Skin epidermis (tissue), 12 donors: ENCODE measurements around the gene DKK3.

Experiments
- H3K27ac ChIP-seq, 21 experiments: fragments of 200-600 bp; sonication (generic) in 11 of 21; one replicate each; pipeline ENCODE4 v1.5.0; 2020; ENCODE audit warnings: mild to moderate bottlenecking in 3 of 21, inconsistent platforms in 2 of 21, moderate library complexity in 2 of 21
- H3K4me3 ChIP-seq, 7 experiments: fragments of 200-600 bp; sonication (generic) in 2 of 7; one replicate each; pipeline ENCODE4 v1.5.0; 2020; ENCODE audit warnings: inconsistent platforms in 2 of 7, mild to moderate bottlenecking in 2 of 7, moderate library complexity in 1 of 7

Gene DKK3

DNA sequence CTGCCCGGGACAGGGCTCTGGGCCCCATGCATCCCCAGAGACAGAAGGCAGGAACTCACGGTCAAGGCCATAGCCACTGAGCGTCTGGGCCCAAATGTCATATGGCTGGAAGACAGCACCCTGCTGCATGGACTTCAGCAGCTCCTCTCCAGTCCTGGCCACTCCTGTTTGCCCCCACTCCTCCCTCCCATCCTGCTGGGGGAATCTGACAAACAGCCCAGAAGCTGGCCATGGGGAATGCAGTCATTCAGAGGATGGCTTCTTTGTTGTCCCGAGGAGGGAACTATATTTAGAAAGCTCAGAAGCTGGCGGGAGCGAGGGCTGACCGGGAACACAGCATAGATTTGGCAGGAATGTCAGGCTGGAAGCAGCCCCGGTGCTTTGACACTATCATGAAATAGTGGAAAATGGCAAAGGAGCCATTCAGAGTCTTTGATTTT, 35.0 kb downstream of the DKK3 start:
- Histone ChIP-seq H3K27ac (peak overlapping the region in 12 of 21 experiments; percentile 1 to 77 (median 28)), H3K4me3 (no peak overlapping the region)

DNA sequence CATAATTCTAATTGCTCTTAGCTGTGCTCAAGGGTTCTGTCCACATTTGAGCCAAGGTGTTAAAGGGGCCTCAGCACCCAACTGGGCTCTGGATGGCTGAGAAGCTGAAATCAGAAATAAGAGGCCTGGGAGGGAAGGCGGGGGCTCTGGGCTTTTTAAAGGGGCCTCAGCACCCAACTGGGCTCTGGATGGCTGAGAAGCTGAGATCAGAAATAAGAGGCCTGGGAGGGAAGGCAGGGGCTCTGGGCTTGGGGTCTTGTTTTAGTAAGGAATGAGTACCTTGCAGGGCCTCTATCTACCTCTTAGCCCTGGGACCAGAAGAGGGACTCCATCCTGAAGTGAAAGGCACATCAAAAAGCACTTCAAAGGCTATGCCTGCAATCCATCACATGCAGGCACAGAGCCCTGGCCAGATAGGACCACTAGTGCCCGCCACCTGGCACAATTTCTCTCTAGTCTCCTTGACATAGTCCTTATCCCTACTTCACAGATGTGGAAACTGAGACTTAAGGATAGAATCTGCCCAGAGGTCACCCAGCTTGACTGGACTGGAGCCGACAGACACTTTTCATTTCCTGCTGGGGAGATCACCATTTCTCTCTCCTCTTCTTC, 35.6 kb downstream of the DKK3 start:
- Histone ChIP-seq H3K4me3 (no peak overlapping the region), H3K27ac (peak overlapping the region in 9 of 21 experiments; percentile 3 to 77 (median 31))

DNA sequence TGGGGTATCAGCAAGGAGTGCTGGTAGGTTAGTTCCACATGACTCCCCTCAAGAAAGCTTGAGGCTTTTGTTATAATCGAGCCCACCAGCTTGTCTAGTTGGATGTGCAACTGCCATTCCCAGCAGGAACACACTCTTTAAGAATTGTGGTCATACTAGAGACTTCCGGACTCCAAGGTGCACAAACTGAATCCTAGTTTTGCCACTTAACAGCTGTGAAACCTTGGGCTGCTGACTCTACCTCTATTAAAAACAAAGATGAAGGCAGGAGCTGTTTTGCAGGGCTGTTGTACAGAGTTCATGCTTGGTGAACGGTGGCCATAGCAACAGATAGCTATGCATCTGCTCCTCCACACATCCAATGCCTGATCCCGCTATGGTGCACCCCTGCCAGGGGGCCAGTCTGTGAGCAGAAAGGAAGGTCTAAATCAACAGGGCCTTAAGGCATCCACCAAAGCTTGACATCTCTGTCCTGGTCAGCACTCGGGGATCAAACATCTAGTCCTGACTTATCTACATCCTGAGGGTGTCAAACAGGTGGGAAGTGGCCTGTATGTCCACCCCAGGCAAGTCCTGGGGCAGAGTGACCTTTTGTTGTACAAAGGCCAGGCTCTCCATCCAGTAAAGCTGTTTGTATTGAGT, 36.4 kb downstream of the DKK3 start:
- Histone ChIP-seq H3K27ac (peak overlapping the region in 1 of 21 experiments; percentile 73), H3K4me3 (no peak overlapping the region)

DNA sequence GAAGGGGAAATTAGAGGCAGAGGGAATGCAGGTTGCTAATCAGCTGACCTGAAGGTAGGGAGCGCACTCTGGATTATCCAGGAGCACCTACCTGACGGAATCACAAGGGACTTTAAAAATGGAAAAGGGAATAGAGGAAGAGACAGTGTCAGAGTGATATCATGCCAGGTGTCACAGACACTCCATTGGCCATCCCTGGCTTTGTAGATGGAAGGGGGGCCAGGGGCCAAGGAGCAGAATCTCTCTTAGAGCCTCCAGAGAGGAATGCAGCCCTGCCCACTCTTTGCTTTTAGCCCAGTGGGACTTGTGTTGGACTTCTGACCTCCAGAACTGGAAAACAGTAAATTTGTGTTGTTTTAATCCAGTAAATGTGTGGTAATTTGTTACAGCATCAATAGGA, 37.9 kb downstream of the DKK3 start:
- Histone ChIP-seq H3K4me3 (no peak overlapping the region), H3K27ac (no peak overlapping the region)

DNA sequence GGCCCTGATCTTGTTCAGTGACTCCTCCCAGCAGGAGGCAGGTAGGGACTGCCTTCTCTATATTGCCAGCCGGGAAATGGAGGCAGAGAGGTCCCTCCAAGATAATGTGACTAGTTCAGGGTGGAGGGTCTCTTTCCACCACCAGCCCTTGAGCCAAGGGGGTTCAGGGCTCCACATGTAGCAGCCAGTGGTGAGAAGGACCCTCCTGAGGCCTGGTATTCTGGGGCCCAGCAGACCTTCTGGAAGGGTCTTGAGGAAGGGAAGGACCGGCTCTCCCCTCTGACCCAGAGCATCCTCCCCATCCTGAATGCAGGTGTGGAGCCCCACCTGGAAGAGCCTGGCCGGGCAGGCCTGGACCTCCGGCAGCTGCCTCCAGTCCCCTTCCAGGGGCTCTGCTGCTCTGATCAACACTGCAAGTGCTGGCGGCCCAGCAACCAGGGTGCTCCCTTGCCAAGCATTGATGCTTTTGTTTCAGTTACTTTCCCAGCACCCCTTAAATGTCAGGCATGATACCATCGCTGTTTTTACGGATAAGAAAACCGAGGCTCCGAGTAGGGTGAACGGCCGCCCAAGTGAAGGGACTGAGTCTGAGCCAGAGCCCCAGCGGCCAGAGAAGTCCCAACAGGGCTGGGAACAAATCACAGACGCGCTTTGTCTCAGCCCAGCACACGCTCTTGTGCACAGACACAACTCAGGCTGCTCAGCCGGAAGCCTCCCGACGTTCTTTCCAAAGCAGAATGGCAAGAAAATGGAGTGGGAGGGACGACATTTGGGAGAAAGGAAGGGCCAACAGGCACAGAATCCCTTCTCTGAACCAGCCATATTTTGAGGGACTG, 38.8 kb downstream of the DKK3 start:
- peak overlapping the region in 12 of 21 experiments; percentile 1 to 58 (median 40) for H3K27ac ChIP-seq

DNA sequence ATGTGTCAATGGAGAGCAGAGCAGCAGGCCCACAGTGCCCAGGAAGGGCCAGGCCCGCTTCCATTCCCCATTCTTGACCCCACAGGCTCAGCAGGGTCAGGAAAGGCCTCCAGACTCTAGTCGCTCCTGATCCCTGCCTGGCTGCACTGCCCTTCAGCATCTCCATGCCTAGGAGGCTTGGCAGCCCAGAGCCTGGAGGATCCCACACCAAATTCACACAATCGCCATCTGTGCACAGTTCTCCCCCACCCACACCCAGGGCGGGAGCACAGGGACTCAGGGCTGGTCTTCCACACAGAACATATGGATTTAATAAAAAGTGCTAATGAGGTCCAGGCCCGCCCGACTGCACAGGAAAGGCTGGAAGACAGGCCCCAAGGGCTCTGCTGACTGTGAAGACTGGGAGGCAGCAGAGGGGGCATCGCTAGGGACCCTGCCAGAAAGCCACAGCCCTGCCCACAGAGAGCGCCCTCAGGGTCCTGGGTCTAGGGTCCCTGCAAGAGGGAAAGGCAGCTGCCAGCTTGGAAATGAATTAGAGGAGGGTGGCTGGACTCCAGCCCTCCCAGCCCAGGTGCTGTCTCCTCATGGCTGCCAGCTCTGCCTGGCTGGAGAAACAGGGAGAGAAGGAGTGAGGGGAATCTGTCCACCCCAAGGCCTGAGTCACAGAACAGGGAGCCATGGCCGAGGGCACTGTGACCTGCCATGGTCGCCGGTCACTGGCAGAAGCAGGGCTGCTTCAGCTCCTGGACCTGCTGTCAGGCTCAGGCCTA, 39.7 kb downstream of the DKK3 start:
- no peak overlapping the region for H3K4me3 ChIP-seq
- H3K27ac ChIP-seq = peak overlapping the region in 14 of 21 experiments; percentile 1 to 58 (median 40)

More for the DNA sequence above, 38.8 kb downstream of the DKK3 start:
- no peak overlapping the region for H3K4me3 ChIP-seq

DNA sequence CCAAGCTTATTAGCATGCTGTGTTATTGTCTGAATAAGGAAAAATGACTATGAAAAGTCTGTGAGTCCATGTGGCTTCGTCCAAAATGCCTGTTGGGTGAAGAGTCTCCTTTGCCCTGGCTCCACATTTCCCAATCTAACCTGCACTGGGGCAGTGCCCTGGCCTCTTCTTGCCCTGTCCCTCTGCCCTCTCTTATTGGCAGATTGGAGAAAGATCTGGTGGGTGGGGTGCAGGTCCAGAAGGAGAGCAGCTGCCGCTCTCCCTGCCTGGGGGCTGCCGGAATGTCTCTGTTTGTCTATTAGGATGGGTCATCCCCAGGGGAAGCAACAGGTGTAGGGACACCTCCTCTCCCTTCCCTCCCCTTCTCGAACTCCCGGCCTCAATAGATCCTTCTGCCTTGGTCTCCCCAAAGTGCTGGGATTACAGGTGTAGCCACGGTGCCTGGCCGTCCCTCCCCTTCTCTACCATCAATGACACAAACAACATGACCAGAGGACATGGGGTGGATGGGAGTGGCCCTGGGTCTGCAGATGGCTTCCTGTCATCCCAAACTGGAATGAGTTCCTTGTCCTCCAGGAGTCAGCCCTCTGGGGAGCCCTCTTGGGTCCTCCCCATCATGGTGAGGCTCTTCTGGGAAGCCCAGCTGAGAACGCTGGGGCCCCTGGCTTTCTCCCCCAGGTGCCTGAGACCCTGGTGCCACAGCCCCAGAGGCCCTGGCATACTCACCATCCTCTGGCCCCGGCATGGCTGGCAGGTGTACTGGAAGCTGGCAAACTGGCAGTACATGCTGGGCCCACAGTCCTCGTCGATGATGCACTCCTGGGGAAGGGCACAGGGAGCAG, 40.5 kb downstream of the DKK3 start:
- H3K27ac ChIP-seq = peak overlapping the region in 4 of 21 experiments; percentile 1 to 47 (median 27)
- H3K4me3 ChIP-seq = no peak overlapping the region

DNA sequence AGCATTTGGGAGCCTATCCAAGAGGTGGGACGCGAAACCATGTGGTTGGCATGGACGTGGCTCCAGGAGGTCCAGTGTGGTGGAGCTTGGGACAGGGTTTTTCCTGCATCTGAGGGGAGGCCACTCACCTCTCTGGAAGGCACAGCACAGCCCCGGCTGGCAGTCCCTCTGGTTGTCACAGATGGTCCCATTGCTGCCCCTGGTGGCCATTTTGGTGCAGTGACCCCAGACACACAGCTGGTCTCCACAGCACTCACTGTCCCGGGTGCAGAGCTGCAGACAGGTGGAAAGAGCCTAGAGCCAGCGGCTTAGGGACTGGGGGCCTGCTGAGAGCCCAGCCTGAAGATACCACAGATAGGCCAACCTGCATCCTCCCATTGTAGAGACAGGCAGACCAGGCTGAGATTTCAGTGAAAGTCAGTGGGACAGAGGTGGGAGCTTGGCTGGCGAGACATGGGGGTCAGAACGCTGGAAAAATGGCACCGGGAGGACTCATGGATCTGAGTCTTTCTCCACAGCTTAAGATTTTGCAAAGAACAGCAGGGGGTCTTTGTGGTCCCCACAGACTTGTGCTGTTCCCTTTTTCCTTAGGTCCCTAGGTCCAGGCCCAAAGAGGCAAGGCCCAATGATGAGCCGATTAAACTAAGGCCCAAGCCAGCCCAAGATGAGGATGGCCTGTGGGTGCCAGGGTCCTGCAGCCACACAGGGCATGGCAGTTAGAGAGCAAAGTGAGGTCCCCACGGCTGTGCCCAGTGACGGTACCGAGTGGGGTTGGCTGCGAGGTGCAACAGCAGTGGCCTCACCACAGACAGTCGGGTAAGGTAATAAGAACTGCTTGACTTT, 41.4 kb downstream of the DKK3 start:
- H3K27ac ChIP-seq = no peak overlapping the region
- no peak overlapping the region for H3K4me3 ChIP-seq

DNA sequence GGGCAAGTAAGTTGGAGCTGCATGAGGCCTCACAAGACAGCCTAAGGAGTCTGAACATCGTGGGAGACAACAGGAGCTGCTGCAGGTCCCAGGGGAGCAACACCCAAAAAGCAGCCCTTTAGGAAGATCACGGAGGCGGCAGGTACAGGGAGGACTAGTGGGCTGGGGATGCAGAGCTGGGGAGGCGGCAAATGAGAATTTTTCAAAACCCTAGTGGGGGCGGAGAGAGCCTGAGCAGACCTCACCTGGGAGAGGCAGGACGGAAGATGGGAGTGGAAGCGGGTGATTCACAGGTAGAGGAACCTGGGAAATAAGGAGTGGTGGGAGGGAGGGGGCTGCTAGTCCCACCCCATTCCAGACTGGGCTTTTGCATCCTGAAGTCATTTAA, 42.1 kb downstream of the DKK3 start:
- no peak overlapping the region for H3K27ac ChIP-seq
- H3K4me3 ChIP-seq = no peak overlapping the region

DNA sequence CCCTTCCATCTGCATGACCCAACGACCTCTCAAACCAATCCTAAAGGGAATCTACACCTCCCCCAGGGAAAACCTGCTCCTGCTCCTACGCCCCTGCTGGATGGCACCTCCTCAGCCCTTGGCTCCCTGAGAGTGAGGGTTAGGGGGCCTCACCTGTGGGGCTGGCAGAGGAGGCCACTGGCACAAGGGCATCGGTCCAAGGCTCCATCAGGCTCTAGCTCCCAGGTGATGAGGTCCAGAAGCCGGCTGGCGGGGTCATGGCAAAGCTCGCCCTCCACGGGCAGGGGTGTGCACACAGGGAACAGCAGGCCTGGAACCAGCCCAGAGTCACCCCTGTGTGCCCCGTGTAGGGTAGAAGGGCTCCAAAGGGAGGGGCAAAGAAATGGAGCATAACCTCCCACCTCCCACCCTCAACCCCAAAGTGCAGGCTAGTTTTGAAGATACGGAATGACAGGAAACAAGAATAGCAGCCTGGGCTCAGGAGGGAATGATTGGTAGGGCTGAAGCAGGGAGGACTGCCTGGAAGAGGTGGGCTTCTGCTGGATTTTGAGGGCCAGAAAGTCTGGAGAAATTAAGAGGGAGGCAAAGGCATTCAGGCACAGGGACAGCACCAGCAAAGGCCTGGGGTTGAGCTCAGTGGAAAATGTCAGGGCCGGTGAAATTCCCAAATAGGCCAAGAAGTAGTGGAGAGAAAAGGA, 42.6 kb downstream of the DKK3 start:
- no peak overlapping the region for H3K27ac ChIP-seq
- H3K4me3 ChIP-seq = no peak overlapping the region

DNA sequence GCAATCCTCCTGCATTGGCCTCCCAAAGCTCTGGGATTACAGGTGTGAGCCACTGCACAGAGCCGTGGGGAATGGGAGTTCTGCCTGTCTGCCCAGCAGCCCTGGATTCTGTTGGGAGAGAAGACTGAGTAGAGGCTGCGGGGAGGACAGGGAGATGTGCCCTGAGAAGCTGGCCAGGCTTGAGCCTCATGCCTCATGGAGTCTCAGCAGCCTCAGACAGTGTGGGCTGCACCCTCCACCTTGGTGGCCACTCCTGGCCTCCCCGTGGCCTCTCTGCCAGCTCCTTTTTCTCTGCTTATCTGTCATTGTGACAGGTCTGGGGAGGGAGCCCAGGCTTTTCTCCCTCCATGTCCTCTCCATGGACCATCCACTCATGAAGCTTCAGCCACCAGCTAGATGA, 43.2 kb downstream of the DKK3 start:
- H3K4me3 ChIP-seq = no peak overlapping the region
- no peak overlapping the region for H3K27ac ChIP-seq

DNA sequence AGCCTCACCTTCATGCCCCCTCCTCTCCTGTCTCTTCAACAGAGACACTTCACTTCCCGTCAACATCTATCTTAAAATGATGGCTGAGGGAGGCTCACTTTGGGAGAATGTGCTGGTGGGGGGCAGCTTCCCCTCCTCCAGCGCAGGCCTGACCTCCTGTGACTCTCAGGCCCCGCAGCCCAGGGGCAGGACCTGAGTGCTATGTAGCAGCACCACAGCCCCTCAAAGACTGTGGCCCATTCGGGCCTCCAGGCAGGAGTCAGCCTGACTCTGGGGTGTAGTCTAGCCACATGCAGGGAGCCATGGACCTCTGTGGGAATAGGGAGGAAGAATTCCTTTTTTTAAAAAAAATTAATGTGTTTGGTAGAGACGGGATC, 43.7 kb downstream of the DKK3 start:
- Histone ChIP-seq H3K27ac (no peak overlapping the region), H3K4me3 (no peak overlapping the region)

DNA sequence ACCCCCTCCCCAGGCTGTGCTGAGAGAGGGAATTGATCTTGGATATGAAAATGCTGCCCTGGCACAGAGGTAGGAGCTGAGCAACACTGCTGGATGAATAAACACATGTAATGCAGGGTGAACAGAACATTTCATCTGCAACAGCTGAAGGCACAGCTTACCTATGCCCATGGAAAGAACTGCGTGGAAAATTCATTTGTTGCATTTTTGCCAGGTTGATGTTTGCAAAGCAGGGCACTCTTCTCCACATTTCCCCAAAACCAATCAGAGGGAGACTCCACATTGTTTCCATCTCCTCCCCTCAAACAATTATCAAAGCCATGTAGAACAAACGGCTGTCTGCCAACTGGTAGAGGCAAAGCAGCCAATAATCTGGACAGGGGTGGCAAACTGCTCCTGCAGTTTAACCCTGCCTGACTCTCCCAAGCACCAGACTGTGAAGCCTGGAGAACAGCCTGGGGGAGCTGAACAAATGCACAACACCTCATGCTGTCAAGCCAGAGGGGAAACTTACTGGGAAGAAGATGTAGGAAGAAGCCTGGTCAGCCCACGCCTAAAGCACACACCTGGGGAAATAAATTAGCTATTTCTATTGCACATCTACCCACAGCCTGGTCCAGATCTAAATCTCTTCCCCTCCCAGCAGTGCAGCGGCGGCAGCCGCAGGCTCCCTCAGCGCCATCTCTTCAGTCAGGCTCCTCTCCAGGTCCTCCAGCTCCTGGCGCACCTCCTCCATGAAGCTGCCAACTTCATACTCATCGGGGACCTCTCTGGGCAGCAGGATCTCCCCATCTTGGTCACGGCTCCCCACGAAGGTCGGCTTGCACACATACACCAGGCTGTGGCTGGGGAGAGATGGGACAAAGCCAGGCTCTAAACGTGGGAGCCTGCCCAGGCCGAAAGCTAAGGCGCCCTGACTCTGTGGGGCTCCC, 44.3 kb downstream of the DKK3 start:
- no peak overlapping the region for H3K4me3 ChIP-seq
- no peak overlapping the region for H3K27ac ChIP-seq

DNA sequence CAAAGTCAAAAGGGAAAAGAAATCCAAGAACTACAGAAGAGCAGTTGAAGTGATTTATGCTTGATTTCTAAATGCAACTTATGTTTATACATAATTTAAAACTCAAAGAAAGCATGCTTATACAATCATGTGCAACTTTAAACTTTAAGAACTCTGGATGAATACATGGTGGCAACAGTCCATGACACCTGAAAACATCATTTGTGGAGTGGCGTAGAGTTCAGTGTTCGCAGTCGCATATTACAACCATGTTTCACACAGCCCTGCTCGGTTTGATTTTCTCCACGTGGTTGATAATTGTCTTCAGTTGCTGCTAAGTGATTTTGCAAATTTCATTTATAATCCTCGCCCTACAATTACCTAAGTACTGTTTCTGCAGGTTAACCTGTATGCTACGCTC, 45.4 kb downstream of the DKK3 start:
- Histone ChIP-seq H3K4me3 (no peak overlapping the region), H3K27ac (no peak overlapping the region)

DNA sequence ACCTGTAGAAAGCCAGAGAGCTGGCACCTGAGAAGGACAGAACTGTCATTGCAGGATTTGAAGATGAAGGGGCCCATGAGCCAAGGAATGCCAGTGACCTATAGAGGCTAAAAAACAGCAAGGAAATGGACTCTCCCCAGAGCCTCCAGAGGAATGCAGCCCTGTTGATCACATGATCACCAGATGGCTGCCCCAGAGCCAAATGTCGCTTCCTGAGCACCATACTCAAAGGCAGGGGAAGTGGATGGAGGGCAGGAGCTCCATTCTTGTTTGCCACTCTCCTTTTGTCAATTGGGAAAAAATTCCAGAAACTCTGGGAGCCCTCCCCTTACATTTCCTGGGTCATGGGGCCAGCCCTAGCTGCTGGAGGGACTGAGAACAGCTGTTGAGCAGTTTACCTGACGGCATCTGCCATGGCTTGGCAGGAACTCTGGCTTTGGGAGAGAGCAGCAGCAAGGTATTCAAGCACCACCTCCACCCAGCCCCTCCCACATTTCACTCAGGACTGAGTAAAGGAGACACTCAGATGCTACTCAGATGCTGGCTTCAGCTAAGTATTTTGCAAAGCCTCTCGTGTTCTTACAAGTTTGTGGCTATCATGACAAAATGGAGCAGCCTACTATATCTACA, 46.9 kb downstream of the DKK3 start:
- Histone ChIP-seq H3K4me3 (no peak overlapping the region), H3K27ac (peak overlapping the region in 1 of 21 experiments; percentile 16)

DNA sequence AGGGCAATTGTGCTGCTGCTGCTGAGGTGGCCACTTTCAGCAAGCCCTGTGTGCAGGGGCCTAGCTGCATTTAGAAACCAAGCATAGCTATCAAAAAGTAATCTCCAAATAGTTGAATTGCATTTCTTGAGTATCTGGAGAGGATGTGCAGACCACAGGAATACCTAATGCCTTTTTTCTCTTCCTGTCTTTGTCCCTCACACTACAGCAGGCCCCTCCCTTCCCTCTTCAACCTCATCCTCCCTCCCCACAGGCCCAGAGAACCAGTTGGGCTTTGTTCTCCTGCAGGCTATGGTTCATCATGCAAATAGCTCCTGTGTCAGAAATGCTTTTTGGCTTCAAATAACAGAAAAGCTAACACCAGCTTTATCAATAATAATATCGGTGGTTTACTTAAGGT, 47.7 kb downstream of the DKK3 start:
- Histone ChIP-seq H3K4me3 (no peak overlapping the region), H3K27ac (peak overlapping the region in 3 of 21 experiments; percentile 10 to 57 (median 42))
